Gastrocnemius medialis (tissue), 4 donors: ENCODE data around the gene RAB26.

Experiments
- POLR2A ChIP-seq, 2 donors: fragments of 450-650 bp; IDR thresholded peaks; one replicate each; pipeline ENCODE4 v1.6.1; 2017; ENCODE audit warnings: antibody characterized with exemption in 2 of 2, mild to moderate bottlenecking in 2 of 2, moderate library complexity in 2 of 2
- TF ChIP-seq, protein P1 (sequence below), 5 experiments: fragments of 450-650 bp in 3 of 5; fragments of 200-600 bp in 2 of 5; sonication (generic) in 2 of 5; IDR thresholded peaks in 4 of 5; conservative IDR thresholded peaks in 1 of 5; 1 replicate in 4 of 5; 2 replicates in 1 of 5; pipeline ENCODE4 v1.5.1; 2016 to 2019; ENCODE audit warnings: antibody characterized with exemption in 5 of 5, mild to moderate bottlenecking in 3 of 5, moderate library complexity in 3 of 5

DNA sequence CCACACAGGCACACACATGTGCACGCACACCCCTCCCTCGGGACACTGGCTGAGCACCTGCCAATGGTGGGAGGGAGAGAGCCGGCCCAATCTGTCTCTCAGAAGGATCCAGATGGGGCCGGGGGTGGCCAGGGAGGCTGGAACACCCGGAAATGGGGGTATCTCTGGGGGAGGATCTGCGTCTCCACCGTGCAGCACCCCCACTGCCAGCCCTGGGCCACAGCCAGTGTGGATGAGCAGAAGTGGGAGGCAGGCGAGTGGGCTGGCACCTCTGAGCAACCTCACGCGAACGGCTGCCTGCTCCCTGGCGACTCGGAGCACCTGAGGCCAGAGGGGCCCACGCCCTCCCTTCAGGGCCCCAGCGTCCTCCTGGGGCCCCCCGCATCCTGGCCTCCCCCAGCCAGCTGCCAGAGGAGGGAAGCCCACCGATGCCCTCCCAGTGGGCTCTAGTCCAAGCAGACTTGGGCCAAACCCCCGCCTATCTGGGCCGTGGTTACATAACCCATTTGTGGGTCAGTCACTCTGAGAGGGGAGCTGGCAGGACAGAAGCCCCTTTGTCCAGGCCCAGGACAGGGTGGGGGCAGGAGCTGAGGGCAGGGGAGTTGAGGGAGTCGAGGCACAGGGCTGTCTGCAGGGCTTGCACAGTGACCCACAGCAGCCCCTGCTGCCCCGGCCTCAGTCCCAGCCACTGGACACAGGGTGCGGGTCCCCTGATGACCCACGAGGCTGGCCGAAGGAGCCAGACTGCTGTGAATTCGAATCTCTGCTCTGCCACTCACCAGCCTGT, 42.4 kb downstream of the RAB26 start:
- TF ChIP-seq, protein P1, sequence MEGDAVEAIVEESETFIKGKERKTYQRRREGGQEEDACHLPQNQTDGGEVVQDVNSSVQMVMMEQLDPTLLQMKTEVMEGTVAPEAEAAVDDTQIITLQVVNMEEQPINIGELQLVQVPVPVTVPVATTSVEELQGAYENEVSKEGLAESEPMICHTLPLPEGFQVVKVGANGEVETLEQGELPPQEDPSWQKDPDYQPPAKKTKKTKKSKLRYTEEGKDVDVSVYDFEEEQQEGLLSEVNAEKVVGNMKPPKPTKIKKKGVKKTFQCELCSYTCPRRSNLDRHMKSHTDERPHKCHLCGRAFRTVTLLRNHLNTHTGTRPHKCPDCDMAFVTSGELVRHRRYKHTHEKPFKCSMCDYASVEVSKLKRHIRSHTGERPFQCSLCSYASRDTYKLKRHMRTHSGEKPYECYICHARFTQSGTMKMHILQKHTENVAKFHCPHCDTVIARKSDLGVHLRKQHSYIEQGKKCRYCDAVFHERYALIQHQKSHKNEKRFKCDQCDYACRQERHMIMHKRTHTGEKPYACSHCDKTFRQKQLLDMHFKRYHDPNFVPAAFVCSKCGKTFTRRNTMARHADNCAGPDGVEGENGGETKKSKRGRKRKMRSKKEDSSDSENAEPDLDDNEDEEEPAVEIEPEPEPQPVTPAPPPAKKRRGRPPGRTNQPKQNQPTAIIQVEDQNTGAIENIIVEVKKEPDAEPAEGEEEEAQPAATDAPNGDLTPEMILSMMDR (IDR thresholded peaks at IDR 0.05 in 4 of 5, conservative IDR thresholded peaks at IDR 0.05 in 1 of 5): no peak
- TF ChIP-seq POLR2A (IDR thresholded peaks at IDR 0.05): no peak
